NCI-H2081 (cell line): ENCODE data around the gene AFAP1.
A peak's percentile ranks its signal among the peaks of the same experiment; 100 is the strongest.

ENCODE experiments used
- DNase-seq, 2 experiments: peaks; one replicate each; lab custom pipeline; 2025; lab: John Stamatoyannopoulos, UW

Gene AFAP1

GRCh38 chr4:7967501-7968261 lies 28.0 kb upstream of the AFAP1 start:
- no peak for DNase-seq

DNA sequence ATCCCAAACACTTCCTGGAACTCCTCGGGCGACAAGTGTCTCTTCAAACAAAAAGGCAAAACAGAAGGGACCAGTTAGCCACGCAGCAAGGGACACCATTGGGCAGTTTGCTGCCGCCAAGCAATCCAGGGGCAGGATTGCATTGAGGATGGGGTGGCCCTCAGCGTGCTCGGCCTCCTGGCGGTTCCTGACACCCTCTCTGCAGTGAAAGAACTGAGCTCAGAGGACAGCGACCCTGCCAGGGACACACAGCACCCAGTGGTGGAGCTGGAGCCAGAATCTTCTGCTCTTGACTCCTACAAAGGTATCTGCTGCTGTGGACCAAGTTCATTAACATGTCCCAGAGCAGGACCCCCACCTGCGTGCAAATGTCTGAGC lies 27.4 kb upstream of the AFAP1 start:
- DNase-seq: no peak

- no peak for DNase-seq
Measured at GRCh38 chr4:7966281-7967062, 26.8 kb upstream of the AFAP1 start.

GRCh38 chr4:7964890-7965662 lies 25.4 kb upstream of the AFAP1 start:
- DNase-seq: no peak

GRCh38 chr4:7964459-7964858 lies 24.8 kb upstream of the AFAP1 start:
- no peak for DNase-seq

GRCh38 chr4:7963691-7964090 lies 24.0 kb upstream of the AFAP1 start:
- no peak for DNase-seq

GRCh38 chr4:7962609-7963508 lies 23.2 kb upstream of the AFAP1 start:
- no peak for DNase-seq

DNA sequence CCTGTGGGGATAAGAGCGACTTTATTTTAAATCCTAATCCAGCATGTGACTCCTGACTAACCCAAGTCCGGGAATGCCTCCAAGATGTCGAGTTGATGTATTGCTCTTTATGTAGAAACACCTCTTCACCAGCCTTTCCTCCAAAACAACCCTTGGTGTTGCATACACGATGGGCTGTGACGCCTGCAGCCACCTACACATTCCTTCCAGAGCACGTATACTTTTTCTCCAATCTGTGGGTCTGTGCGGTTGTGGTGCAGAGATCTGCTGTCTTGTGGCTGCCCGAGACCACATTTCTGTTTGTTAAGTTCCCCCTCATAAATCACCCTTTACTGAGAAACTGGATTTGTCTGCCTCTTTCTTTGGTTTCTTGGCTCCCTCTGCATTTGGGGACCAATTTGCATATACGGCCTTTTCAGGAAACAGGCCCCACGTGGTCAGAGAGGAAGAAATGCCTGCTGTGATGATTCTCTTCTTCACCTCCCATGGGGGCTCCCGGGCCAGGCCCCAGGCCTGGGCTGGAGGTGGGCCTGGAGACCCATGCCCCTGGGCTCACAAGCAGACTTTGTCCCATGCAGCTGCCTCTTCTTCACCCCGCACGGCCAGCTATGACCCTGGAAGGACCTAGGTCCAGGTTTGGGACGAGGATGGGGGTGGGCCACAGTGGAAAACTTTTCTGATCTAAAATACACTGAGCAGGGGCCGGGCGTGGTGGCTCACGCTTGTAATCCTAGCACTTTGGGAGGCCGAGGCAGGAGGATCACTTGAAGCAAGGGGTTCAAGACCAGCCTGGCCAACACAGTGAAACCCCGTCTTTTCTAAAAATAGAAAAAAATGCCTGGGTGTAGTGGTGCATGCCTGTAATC lies 21.4 kb upstream of the AFAP1 start:
- peak in 1 of 2 experiments; percentile 26 for DNase-seq

- DNase-seq: no peak
Measured at GRCh38 chr4:7960017-7960789, 20.5 kb upstream of the AFAP1 start.

GRCh38 chr4:7959078-7959477 lies 19.4 kb upstream of the AFAP1 start:
- no peak for DNase-seq

- DNase-seq: no peak
Measured at GRCh38 chr4:7956934-7957656, 17.4 kb upstream of the AFAP1 start.

DNA sequence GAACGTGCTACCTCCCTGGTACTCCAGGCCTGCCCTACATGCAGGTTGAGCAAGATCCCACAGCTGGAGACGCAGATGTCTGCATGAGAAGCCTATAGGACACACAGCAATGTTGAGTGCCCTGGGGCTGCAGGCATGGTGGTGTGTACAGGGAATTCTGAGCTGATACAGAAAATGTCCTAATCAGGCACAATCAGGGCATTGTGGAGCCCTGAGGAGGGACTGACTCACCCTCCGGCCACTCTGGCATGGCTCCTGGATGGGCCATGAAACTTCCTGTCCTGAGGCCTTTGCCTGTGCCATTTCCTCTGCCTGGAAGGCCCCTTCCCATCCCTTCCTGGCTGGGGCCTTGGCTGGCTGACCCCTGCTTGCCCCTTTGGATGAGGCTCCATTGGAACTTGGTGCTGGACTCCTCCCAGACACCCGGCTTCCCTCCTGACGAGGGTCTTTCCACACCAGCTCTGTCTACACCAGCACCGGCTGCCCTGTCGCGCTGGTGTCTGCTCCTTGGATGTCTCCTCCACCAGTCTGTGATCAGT lies 16.7 kb upstream of the AFAP1 start:
- no peak for DNase-seq

- DNase-seq: no peak
Measured at GRCh38 chr4:7955393-7955792, 15.7 kb upstream of the AFAP1 start.

GRCh38 chr4:7952615-7953014 lies 13.0 kb upstream of the AFAP1 start:
- no peak for DNase-seq

DNA sequence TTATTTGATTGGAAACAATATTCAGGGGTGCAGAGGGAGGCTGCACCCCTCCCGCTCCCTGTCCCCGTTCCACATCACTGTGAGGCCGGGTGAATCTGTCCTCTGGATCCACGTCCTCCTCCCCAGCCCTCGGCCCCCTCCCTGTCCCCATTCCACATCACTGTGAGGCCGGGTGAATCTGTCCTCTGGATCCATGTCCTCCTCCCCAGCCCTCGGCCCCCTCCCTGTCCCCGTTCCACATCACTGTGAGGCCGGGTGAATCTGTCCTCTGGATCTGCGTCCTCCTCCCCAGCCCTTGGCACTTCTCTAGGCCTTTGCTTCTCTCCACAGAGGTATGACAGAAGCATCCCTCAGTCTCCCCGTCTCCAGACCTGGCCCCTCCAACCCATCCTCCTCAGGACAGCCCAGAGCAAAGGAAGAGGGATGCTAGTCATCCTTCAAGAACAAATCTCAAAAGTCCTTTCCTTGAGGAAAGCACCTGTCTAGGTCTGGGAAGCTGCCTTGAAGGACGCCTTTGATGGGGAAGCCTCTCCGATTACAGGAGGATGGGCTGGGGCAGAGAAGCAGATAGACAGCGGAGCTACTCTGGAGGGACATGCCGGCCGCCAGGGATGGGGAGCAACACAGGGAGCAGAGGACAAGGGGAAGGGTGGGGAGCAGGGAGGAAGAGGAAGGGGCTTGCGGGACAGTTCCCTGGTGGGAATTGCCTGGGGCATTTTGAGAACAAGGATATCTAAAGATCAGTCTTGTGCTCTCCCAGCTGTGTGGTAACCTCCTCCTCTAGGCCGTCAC lies 10.8 kb upstream of the AFAP1 start:
- DNase-seq: no peak

DNA sequence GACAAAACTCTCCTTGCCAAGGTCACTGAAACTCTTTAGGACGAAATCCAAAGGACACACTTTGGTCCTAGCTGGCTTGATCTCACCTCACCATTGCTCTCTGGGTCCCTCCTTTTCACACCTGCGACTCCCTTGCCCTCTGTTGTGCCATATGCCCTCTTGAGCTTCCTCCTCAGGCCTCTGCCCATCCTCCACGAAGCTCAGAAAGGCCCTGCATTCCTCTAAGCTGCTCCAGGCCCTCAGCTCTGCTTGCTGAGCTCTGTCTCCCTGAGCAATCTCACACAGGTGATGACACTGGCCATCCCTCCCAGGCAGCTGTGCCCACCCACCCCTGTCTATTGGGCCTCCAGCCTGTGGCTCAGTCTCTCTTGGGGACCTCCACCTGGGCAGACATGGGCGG lies 10.1 kb upstream of the AFAP1 start:
- no peak for DNase-seq

GRCh38 chr4:7947927-7948326 lies 8.3 kb upstream of the AFAP1 start:
- DNase-seq: no peak

DNA sequence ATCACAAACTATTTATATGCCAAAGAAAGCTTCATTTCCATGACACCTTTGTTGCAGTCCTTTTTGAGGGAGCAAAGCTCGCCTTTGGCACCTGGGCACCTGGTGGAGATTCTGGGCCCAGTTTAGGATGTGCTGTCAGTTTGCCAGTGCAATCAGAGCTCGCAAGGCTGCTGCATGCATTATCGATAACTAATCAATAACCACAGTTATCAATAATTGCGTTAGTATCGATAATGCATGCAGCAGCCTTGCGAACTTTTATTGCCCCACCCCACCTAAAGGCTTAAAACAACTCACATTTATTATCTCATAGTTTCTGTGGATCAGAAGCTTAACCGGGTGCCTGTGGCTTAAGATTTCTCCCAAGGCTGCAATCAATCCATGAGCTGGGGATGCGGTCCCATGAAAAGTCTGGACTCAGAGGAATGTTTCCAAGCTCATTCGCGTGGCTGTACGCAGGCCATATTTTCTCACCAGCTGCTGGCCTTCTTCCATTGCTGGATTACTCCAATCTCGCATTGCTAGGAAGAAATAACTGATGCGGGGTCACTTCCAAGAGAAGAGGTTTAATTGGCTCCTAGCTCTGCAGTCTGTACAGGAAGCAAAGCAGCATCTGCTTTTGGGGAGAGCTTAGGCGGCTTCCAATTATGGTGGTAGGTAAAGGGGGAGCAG lies 6.2 kb upstream of the AFAP1 start:
- DNase-seq: no peak
